Right lobe of liver (tissue), 6 donors: Measurements from ENCODE around the gene ATP4A. TPM values are rescaled to one million over a fixed set of nuclear protein-coding genes. Genes with fewer than 3 reads are reported as not detected.

ENCODE experiments used
- ATAC-seq, 4 donors: fragments of 200-7000 bp; cut with Tn5 transposase; one replicate each; pipeline ENCODE4 v1.9.1; 2020; ENCODE audit warnings: mild to moderate bottlenecking in 4 of 4, moderate library complexity in 4 of 4
- DNase-seq, 3 donors: peaks; one replicate each; pipeline ENCODE4 v3.0.0-alpha.2; 2020
- H3K27ac ChIP-seq, 3 donors: fragments of 200-600 bp; one replicate each; pipeline ENCODE4 v1.8.0; 2022
- H3K27me3 ChIP-seq, 2 donors: fragments of 200-600 bp; one replicate each; pipeline ENCODE4 v1.8.0; 2022
- H3K36me3 ChIP-seq, 4 donors: fragments of 200-600 bp; sonication (generic) in 1 of 4; one replicate each; pipeline versions ENCODE4 v1.5.1 to v1.8.0; 2017 to 2022; ENCODE audit warnings: control low read depth in 1 of 4
- H3K4me1 ChIP-seq, 4 donors: fragments of 200-600 bp; sonication (generic) in 1 of 4; one replicate each; pipeline versions ENCODE4 v1.5.1 to v1.8.0; 2017 to 2022; ENCODE audit warnings: control low read depth in 1 of 4
- H3K4me3 ChIP-seq, 3 donors: fragments of 200-600 bp; one replicate each; pipeline ENCODE4 v1.8.0; 2022
- H3K9me3 ChIP-seq, 4 donors: fragments of 200-600 bp; sonication (generic) in 1 of 4; one replicate each; pipeline versions ENCODE4 v1.5.1 to v1.8.0; 2017 to 2022; ENCODE audit warnings: control low read depth in 1 of 4
- POLR2A ChIP-seq: fragments of 450-650 bp; IDR thresholded peaks from one replicate; pipeline ENCODE4 v1.6.1; 2017; ENCODE audit warnings: antibody characterized with exemption, mild to moderate bottlenecking
- WGBS: methylation state at CpG from one replicate; pipeline ENCODE4 v1.1.6; 2018; ENCODE audit warnings: low coverage, low lambda C conversion rate; ENCODE audit not compliant: insufficient coverage; ENCODE audit errors: missing lambda C conversion rate; 5-methylcytosine and 5-hydroxymethylcytosine counted together
- intact Hi-C, 2 donors: fragments of 100-400 bp; cut with DNase I; formaldehyde crosslinking; loops; one replicate each; pipeline versions ENCODE4 v1.11.2 to v1.14.1; 2022
- total RNA-seq, 6 experiments: library from RNA; depleted of rRNA in 2 of 6; stranded (reverse); fragments of >200 nt in 2 of 6; fragmentation: NEBNext Ultra II Directional in 3 of 6; extraction: Animal tissue kit (Norgen Biotek cat#: 25700) in 3 of 6; gene quantifications; one replicate each; pipeline versions ENCODE4 v1.1.0 to v1.2.4, GENCODE V29; 2016 to 2023
- TF ChIP-seq, protein P1 (sequence below), 4 donors: fragments of 200-600 bp in 3 of 4; fragments of 450-650 bp in 1 of 4; IDR thresholded peaks; one replicate each; pipeline versions ENCODE4 v1.5.1 to v1.8.0; 2016 to 2022; ENCODE audit warnings: antibody characterized with exemption in 4 of 4, mild to moderate bottlenecking in 2 of 4
- donor health status: DM: no; HTN: yes; CAD: no.
- donor health status: DM: no; HTN: no; CAD: no.
- donor health status: DM: no; HTN: no; CAD: no.
- donor health status: DM: no; HTN: yes; CAD: no.
- donor health status: DM: no; HTN: yes; CAD: no.

Gene ATP4A
- total RNA-seq, 6 experiments from 2014 or later: 0.06 TPM; not detected in 5

DNA sequence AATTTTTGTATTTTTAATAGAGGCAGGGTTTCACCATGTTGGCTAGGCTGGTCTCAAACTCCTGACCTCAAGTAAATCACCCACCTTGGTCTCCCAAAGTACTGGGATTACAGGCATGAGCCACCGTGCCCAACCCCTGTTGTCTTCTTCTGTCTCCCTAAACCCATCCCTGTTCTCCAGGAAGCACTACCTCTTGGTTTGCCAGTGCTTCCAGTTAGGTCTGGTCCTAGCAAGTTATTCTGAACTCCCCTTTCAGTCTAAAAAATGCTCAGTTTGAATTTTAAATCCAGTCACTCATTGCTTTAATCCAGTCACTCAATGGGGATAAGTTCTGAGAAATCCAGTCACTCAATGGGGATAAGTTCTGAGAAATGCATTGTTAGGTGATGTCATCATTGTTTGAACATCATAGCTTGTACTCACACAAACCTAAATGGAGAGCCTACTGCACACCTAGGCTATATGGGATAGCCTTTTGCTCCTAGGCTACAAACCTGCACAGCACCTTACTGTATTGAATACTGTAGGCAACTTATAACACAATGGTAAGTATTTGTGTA lies 8.0 kb upstream of the ATP4A start:
- Histone ChIP-seq H3K9me3 (peaks cover 0 to 4% (median 1%) of the 10 kb centered on the region in 4 donors), H3K27me3 (no peaks in the 10 kb centered on the region), H3K4me3 (no peak overlapping the region), H3K36me3 (no peaks in the 10 kb centered on the region), H3K27ac (no peak overlapping the region), H3K4me1 (no peaks in the 10 kb centered on the region)
- TF ChIP-seq, protein P1, sequence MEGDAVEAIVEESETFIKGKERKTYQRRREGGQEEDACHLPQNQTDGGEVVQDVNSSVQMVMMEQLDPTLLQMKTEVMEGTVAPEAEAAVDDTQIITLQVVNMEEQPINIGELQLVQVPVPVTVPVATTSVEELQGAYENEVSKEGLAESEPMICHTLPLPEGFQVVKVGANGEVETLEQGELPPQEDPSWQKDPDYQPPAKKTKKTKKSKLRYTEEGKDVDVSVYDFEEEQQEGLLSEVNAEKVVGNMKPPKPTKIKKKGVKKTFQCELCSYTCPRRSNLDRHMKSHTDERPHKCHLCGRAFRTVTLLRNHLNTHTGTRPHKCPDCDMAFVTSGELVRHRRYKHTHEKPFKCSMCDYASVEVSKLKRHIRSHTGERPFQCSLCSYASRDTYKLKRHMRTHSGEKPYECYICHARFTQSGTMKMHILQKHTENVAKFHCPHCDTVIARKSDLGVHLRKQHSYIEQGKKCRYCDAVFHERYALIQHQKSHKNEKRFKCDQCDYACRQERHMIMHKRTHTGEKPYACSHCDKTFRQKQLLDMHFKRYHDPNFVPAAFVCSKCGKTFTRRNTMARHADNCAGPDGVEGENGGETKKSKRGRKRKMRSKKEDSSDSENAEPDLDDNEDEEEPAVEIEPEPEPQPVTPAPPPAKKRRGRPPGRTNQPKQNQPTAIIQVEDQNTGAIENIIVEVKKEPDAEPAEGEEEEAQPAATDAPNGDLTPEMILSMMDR (IDR thresholded peaks at IDR 0.05): no peak
- TF ChIP-seq POLR2A: no peak
- intact Hi-C loops: no loop called here
- ATAC-seq (no peak), DNase-seq (no peak)
- WGBS: 80% methylated on average over 1 of the region's 1 CpG

DNA sequence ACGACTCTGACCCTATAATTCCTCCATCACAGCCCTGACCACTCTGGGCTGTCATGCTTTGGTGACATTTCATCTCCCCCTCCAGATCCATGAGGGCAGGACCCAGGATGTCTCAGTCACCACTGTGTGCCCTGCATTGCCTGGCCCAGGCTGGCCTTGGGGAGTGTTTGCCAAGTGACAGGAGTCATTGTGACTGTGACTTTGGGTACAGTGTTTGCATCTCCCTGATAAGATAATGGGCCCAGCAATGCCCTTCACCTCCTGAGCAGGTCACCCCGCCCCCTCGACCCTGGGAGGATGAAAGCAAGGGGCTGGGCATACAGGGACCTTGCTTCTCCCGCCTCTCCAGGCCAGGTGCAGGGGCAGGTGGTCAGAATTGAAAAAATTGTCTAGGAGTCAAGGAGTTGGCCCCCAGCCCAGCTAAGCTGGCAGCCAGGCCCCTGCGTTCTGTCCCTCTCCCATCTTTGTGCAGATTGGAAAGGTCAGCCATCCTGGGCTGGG lies 5.9 kb upstream of the ATP4A start:
- ATAC-seq: peak in 1 of 4 donors; percentile 29
- no peak overlapping the region for H3K27ac ChIP-seq
- DNase-seq: no peak

DNA sequence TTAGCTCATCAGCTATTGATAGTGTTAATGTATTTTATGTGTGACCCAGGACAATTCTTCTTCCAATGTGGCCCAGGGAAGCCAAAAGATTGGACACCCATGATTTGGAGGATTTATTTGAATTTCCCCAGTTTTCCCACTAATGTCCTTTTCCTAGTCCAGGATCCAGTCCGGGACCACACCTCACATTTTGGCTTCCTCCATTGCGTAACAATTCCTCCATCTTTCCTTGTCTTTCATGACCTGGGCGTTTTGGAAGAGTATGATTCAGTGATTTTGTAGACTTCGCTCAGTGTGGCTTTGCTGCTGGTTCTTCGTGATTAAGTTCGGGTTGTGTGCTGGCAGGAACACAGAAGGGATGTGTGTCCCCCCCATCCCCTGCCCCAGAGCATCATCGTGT lies 3.3 kb upstream of the ATP4A start:
- no peak overlapping the region for H3K4me3 ChIP-seq
- DNase-seq (no peak), ATAC-seq (no peak)
- intact Hi-C loops: no loop called here
- H3K9me3 ChIP-seq: no peaks in the 10 kb centered on the region
- H3K27me3 ChIP-seq: no peaks in the 10 kb centered on the region
- TF ChIP-seq, protein P1 (IDR thresholded peaks at IDR 0.05): no peak
- TF ChIP-seq POLR2A: no peak
- H3K36me3 ChIP-seq: no peaks in the 10 kb centered on the region
- H3K27ac ChIP-seq: no peak overlapping the region
- H3K4me1 ChIP-seq: no peaks in the 10 kb centered on the region
- WGBS: 81% methylated on average over 6 of the region's 7 CpGs

More for the DNA sequence above, 5.9 kb upstream of the ATP4A start:
- 53% methylated on average over 4 of the region's 5 CpGs for WGBS
- no peaks in the 10 kb centered on the region for H3K27me3 ChIP-seq
- no peaks in the 10 kb centered on the region for H3K36me3 ChIP-seq
- intact Hi-C loops: no loop called here
- H3K4me3 ChIP-seq: no peak overlapping the region
- H3K4me1 ChIP-seq: no peaks in the 10 kb centered on the region
- TF ChIP-seq, protein P1 (IDR thresholded peaks at IDR 0.05): no peak
- H3K9me3 ChIP-seq: no peaks in the 10 kb centered on the region

DNA sequence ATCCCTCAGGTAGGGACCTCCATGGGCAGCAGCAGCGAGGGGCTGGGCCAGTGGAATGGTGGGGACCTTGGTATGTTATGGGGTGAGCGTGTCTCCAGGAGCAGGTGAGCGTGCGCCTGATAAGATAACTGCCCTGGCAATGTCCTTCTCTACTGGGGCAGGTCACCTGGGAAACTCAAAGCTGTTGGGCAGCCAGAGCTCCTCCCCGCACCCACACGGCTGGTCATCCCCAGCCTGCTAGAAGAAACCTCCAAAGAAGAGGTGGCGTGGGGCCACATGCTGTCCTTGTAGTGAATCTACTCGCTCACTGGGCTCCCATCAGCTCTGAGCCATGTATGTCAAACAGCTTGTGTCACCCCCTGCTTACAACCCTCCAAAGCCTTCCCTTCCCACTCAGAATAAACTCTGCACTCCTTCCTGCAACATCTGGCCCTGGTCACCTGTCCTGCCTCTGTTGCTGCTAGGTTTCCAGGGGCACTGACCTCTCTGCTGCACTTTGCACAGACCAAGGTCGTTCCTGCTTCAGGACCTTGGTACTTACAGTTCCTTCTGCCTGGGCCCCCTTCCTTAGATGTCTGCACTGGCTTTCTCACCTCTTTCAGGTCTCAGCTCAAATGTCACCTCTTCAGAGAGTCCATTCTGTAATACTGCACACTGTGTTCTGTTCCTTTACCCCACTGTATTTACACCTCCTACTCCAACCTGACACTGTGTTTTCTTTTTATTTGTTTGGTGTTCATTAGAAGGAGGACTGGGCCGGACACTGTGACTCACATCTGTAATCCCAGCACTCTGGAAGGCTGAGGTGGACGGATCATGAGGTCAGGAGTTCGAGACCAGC lies 1.8 kb upstream of the ATP4A start:
- WGBS: 57% methylated on average over 4 of the region's 12 CpGs
- no peaks in the 10 kb centered on the region for H3K36me3 ChIP-seq
- H3K27ac ChIP-seq: no peak overlapping the region
- H3K4me3 ChIP-seq: no peak overlapping the region
- TF ChIP-seq, protein P1 (IDR thresholded peaks at IDR 0.05): no peak
- TF ChIP-seq POLR2A: no peak
- no peaks in the 10 kb centered on the region for H3K9me3 ChIP-seq
- ATAC-seq (no peak), DNase-seq (no peak)
- no peaks in the 10 kb centered on the region for H3K27me3 ChIP-seq
- intact Hi-C loops: no loop called here
- no peaks in the 10 kb centered on the region for H3K4me1 ChIP-seq
